SK-N-SH (cell line): ENCODE data around the gene HPCAL4. TPM values are rescaled to one million over a fixed set of nuclear protein-coding genes. Genes with fewer than 3 reads are reported as not detected.

Source experiments
- CTCF ChIA-PET: fragments of 300-600, 350-600 bp; formaldehyde crosslinking; extraction: SDS; loops from one replicate; lab custom pipeline; 2021; lab: Yijun Ruan, JAX
- POLR2A ChIA-PET: fragments of 350-600 bp; sonication (Branson Sonifier 250); formaldehyde crosslinking; extraction: SDS; loops from one replicate; lab custom pipeline; 2020; ENCODE audit warnings: antibody characterized with exemption, inconsistent platforms; lab: Yijun Ruan, JAX
- DNase-seq: peaks from one replicate; pipeline ENCODE4 v3.0.0; 2012
- H2AFZ ChIP-seq: fragments of 200-600 bp; sonication (generic); 2 replicates; pipeline ENCODE4 v1.8.1; 2016; ENCODE audit warnings: antibody characterized with exemption, mild to moderate bottlenecking, low read depth
- H3F3A ChIP-seq: fragments of 200-600 bp; sonication (generic); replicated peaks from 2 replicates; pipeline ENCODE3; 2016; ENCODE audit warnings: antibody characterized with exemption, mild to moderate bottlenecking; ENCODE audit not compliant: insufficient read depth
- H3K27ac ChIP-seq, 2 experiments: fragments of 200-500 bp in 1 of 2; fragments of 200-600 bp in 1 of 2; sonication (Bioruptor generic) in 1 of 2; sonication (generic), shearing (Covaris generic) in 1 of 2; 2 replicates each; pipeline versions ENCODE4 v1.5.1 to v1.6.1; 2014 to 2016; ENCODE audit warnings: low read depth in 2 of 2, inconsistent platforms in 1 of 2, low read length in 1 of 2, mild to moderate bottlenecking in 1 of 2, mixed read lengths in 1 of 2
- H3K27me3 ChIP-seq: fragments of 200-600 bp; sonication (generic), shearing (Covaris generic); 2 replicates; pipeline ENCODE4 v1.6.1; 2016; ENCODE audit warnings: mixed run types; ENCODE audit not compliant: insufficient read depth
- H3K36me3 ChIP-seq, 2 experiments: fragments of 200-500 bp in 1 of 2; fragments of 200-600 bp in 1 of 2; sonication (Bioruptor generic) in 1 of 2; sonication (generic) in 1 of 2; replicated peaks in 1 of 2; 2 replicates each; pipeline versions ENCODE3 to v1.5.1; 2014 to 2016; ENCODE audit warnings: low read length in 1 of 2, mild to moderate bottlenecking in 1 of 2; ENCODE audit not compliant: insufficient read depth in 2 of 2, control insufficient read depth in 1 of 2
- H3K4me1 ChIP-seq, 2 experiments: fragments of 200-500 bp in 1 of 2; fragments of 200-600 bp in 1 of 2; sonication (Bioruptor generic) in 1 of 2; sonication (generic), shearing (Covaris generic) in 1 of 2; 2 replicates each; pipeline versions ENCODE4 v1.5.1 to v1.6.1; 2014 to 2016; ENCODE audit warnings: low read depth in 1 of 2, low read length in 1 of 2, mixed run types in 1 of 2; ENCODE audit not compliant: insufficient read depth in 2 of 2, control insufficient read depth in 1 of 2
- H3K4me2 ChIP-seq: fragments of 200-600 bp; sonication (generic), shearing (Covaris generic); 2 replicates; pipeline ENCODE4 v1.6.1; 2017; ENCODE audit warnings: mixed run types
- H3K4me3 ChIP-seq, 2 experiments: fragments of 200-500 bp in 1 of 2; fragments of 200-600 bp in 1 of 2; sonication (Bioruptor generic) in 1 of 2; sonication (generic), shearing (Covaris generic) in 1 of 2; 2 replicates each; pipeline versions ENCODE4 v1.5.1 to v1.8.1; 2014 to 2016; ENCODE audit warnings: low read depth in 2 of 2, inconsistent platforms in 1 of 2, low read length in 1 of 2, mild to moderate bottlenecking in 1 of 2, mixed read lengths in 1 of 2, moderate library complexity in 1 of 2
- H3K79me2 ChIP-seq: fragments of 200-600 bp; sonication (generic); 2 replicates; pipeline ENCODE4 v1.8.1; 2017; ENCODE audit warnings: mild to moderate bottlenecking; ENCODE audit not compliant: insufficient read depth
- H3K9ac ChIP-seq: fragments of 200-600 bp; sonication (generic); 2 replicates; pipeline ENCODE4 v1.6.1; 2017; ENCODE audit warnings: mixed run types
- H3K9me2 ChIP-seq: fragments of 200-600 bp; sonication (generic); 2 replicates; pipeline ENCODE4 v1.6.1; 2017; ENCODE audit warnings: mixed run types
- H3K9me3 ChIP-seq: fragments of 200-600 bp; sonication (generic); 2 replicates; pipeline ENCODE4 v1.6.1; 2017; ENCODE audit warnings: mixed run types, mild to moderate bottlenecking, moderate library complexity
- H4K20me1 ChIP-seq: fragments of 200-600 bp; sonication (generic); 2 replicates; pipeline ENCODE4 v1.6.1; 2017; ENCODE audit warnings: mild to moderate bottlenecking, mixed run types; ENCODE audit not compliant: insufficient read depth
- ELF1 ChIP-seq: IDR thresholded peaks from 2 replicates; pipeline ENCODE4 v1.4.0; 2012
- FOXJ3 ChIP-seq: sonication (generic); formaldehyde crosslinking; IDR thresholded peaks from 2 replicates; pipeline ENCODE4 v1.5.1; 2020; ENCODE audit warnings: mild to moderate bottlenecking, missing genetic modification reagents
- IRF3 ChIP-seq: fragments of 150-350 bp; IDR thresholded peaks from 2 replicates; pipeline ENCODE4 v1.6.1; 2016; ENCODE audit warnings: mild to moderate bottlenecking, low read depth, low read length
- JUND ChIP-seq: IDR thresholded peaks from 2 replicates; pipeline ENCODE4 v1.4.0; 2012
- MAX ChIP-seq: IDR thresholded peaks from 2 replicates; pipeline ENCODE4 v1.4.0; 2012; ENCODE audit warnings: low read depth
- NRF1 ChIP-seq: IDR thresholded peaks from 2 replicates; pipeline ENCODE4 v1.6.1; 2012; ENCODE audit warnings: low read depth, mild to moderate bottlenecking, low read length
- PBX3 ChIP-seq: IDR thresholded peaks from 2 replicates; pipeline ENCODE4; 2012
- POLR2AphosphoS5 ChIP-seq: IDR thresholded peaks from 2 replicates; pipeline ENCODE4 v1.6.1; 2012; ENCODE audit warnings: low read depth, low read length
- RAD21 ChIP-seq: IDR thresholded peaks from 2 replicates; pipeline ENCODE4 v1.6.1; 2012; ENCODE audit warnings: mild to moderate bottlenecking, low read length
- REST ChIP-seq: IDR thresholded peaks from 2 replicates; pipeline ENCODE4 v1.6.1; 2012; ENCODE audit warnings: mild to moderate bottlenecking, low read depth, low read length, moderate library complexity
- RFX5 ChIP-seq: IDR thresholded peaks from 2 replicates; pipeline ENCODE4 v1.6.1; 2012; ENCODE audit warnings: mild to moderate bottlenecking, improper control_type of control experiment, low read length
- SIN3A ChIP-seq: IDR thresholded peaks from 2 replicates; pipeline ENCODE4 v1.6.1; 2012; ENCODE audit warnings: low read depth, mild to moderate bottlenecking, low read length, moderate library complexity, borderline replicate concordance
- SMC3 ChIP-seq: IDR thresholded peaks from 2 replicates; pipeline ENCODE4 v1.6.1; 2012; ENCODE audit warnings: low read depth, low read length, improper control_type of control experiment
- TCF12 ChIP-seq: IDR thresholded peaks from 2 replicates; pipeline ENCODE4 v1.4.0; 2012
- USF1 ChIP-seq: IDR thresholded peaks from 2 replicates; pipeline ENCODE4 v1.4.0; 2012; ENCODE audit warnings: low read depth, borderline replicate concordance
- YY1 ChIP-seq: IDR thresholded peaks from 2 replicates; pipeline ENCODE4 v1.4.0; 2012; ENCODE audit warnings: low read depth, mild to moderate bottlenecking
- WGBS: methylation state at CpG from one replicate; pipeline ENCODE4 v1.1.6; 2017; ENCODE audit warnings: low lambda C conversion rate; 5-methylcytosine and 5-hydroxymethylcytosine counted together
- polyA plus RNA-seq, 3 experiments: library from polyadenylated mRNA; depleted of rRNA; stranded (reverse); fragments of >200 nt; gene quantifications; 2 replicates each; pipeline ENCODE4 v1.2.3, GENCODE V29; 2012

Gene HPCAL4
- polyA plus RNA-seq, 1 of the 3 experiments (the other 2 are of a cell fraction), result 0.15 TPM

GRCh38 chr1:39650431-39650830 is 40.8 kb downstream of the HPCAL4 start:
- CTCF ChIA-PET, result interaction anchor here (0.6 to 15.4 kb wide), 3 partner anchors 7 to 69 kb away, joined by 3 to 459 read pairs (median 4); no protein-coding TSS in a partner anchor
- 75% methylated on average over 1 of the region's 1 CpG for WGBS
- no peak for DNase-seq
- no peak overlapping the region for H2AFZ ChIP-seq
- no peak overlapping the region for H3K4me3 ChIP-seq
- no peak overlapping the region for H3K4me2 ChIP-seq
- TF ChIP-seq FOXJ3 (CRISPR knock-in tag) (no peak), JUND (no peak), IRF3 (no peak), USF1 (no peak), SIN3A (no peak), ELF1 (no peak), RFX5 (no peak)
- peaks cover 0 to 55% of the 10 kb centered on the region in 2 experiments; a peak in 2 of 4 replicates for H3K4me1 ChIP-seq
- H3K9ac ChIP-seq, result no peak overlapping the region
- H4K20me1 ChIP-seq, result no peaks in the 10 kb centered on the region
- no peak overlapping the region for H3K27ac ChIP-seq
- H3K9me2 ChIP-seq, result no peaks in the 10 kb centered on the region
- no peaks in the 10 kb centered on the region for H3K9me3 ChIP-seq
- no peaks in the 10 kb centered on the region for H3F3A ChIP-seq
- H3K27me3 ChIP-seq, result no peaks in the 10 kb centered on the region
- H3K36me3 ChIP-seq, result no peaks in the 10 kb centered on the region
- no peaks in the 10 kb centered on the region for H3K79me2 ChIP-seq
- POLR2A ChIA-PET, result no interaction called here

GRCh38 chr1:39649636-39650185 is 41.5 kb downstream of the HPCAL4 start:
- H3K9me2 ChIP-seq, result no peaks in the 10 kb centered on the region
- H3K9me3 ChIP-seq, result no peaks in the 10 kb centered on the region
- H3K27ac ChIP-seq, result no peak overlapping the region
- H2AFZ ChIP-seq, result no peak overlapping the region
- no peaks in the 10 kb centered on the region for H3K27me3 ChIP-seq
- no peak overlapping the region for H3K4me2 ChIP-seq
- no peak overlapping the region for H3K4me3 ChIP-seq
- no peaks in the 10 kb centered on the region for H4K20me1 ChIP-seq
- H3K4me1 ChIP-seq, result peaks cover 0 to 55% of the 10 kb centered on the region in 2 experiments; a peak in 2 of 4 replicates
- H3K79me2 ChIP-seq, result no peaks in the 10 kb centered on the region
- no peaks in the 10 kb centered on the region for H3K36me3 ChIP-seq
- no peaks in the 10 kb centered on the region for H3F3A ChIP-seq
- H3K9ac ChIP-seq, result no peak overlapping the region
- WGBS, result 73% methylated on average over 2 of the region's 2 CpGs
- ChIA-PET CTCF (interaction anchor here (0.6 to 15.4 kb wide), 4 partner anchors 8 to 551 kb away, joined by 3 to 459 read pairs (median 4); no protein-coding TSS in a partner anchor), POLR2A (interaction anchor here (0.6 kb wide), 1 partner anchor 20 kb away, joined by 5 read pairs; no protein-coding TSS in a partner anchor)
- no peak for DNase-seq
- TF ChIP-seq SMC3, result no peak
- no peak for TF ChIP-seq NRF1
- no peak for TF ChIP-seq IRF3
- TF ChIP-seq TCF12, result no peak
- TF ChIP-seq FOXJ3 (CRISPR knock-in tag), result no peak
- TF ChIP-seq SIN3A, result no peak
- TF ChIP-seq RFX5, result no peak
- TF ChIP-seq PBX3, result no peak
- TF ChIP-seq USF1, result no peak
- TF ChIP-seq JUND, result no peak
- TF ChIP-seq RAD21, result no peak
- TF ChIP-seq REST, result no peak
- TF ChIP-seq MAX, result no peak
- TF ChIP-seq YY1, result no peak
- TF ChIP-seq POLR2AphosphoS5, result no peak
